Femur (tissue), 1 donor: ENCODE data around the gene PCDHB15.

ENCODE experiments used
- DNase-seq: peaks from one replicate; pipeline ENCODE4 v3.0.0-alpha.2; 2017

PCDHB15 gene

DNA sequence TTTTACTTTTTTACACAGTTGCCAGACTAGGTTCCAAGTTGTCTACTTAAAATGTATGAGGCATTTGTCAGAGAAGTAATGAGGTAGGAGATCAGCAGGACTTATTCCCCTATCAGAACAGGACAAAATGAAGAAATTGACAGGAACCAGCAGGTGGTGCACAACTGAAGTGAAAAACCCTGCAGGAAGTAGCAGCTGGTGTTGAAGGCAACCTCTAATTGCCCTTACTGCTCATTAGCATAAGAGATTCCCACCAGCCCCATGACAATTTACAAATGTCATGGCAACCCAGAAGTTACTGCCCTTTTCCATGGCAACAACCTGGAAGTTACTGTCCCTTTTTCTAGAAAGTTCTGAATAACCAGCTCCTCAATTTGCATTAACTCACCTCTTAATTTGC lies 5.4 kb downstream of the PCDHB15 start:
- DNase-seq = no peak

- DNase-seq = no peak
Measured at GRCh38 chr5:141258464-141258863, 13.3 kb downstream of the PCDHB15 start.

DNA sequence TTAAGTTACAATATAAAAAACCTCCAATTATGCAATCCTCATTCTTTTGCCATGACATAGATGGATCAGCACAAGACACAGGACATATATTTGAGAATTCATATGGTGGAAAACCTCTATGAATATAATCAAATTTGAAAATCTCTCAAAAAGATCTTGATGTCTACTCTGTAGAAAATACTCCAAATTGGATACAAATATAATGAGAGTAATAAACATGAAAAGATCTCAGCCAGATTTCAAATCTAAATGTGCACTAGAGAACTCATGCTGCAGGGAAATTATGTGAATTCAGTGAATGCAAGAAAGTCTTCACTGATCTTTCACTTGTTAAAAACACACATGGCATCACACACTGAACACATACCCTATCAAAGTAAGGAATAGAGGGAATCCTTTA lies 13.8 kb downstream of the PCDHB15 start:
- DNase-seq = no peak

GRCh38 chr5:141260458-141261237 lies 15.5 kb downstream of the PCDHB15 start:
- DNase-seq = no peak

DNA sequence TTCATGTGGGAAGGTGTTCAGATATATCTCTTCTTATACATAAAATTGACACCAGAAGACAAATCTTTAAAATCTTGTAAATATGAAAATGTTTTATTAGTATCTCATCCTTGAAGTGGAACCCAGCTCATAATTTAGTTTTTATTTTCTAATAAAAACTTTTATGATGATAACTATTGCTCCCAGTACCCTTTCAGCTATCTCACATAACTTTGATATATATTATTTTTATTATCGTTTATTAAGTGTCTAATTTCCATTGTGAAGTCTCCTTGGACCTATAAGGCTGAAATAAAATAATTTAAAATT lies 16.0 kb downstream of the PCDHB15 start:
- DNase-seq = no peak

DNA sequence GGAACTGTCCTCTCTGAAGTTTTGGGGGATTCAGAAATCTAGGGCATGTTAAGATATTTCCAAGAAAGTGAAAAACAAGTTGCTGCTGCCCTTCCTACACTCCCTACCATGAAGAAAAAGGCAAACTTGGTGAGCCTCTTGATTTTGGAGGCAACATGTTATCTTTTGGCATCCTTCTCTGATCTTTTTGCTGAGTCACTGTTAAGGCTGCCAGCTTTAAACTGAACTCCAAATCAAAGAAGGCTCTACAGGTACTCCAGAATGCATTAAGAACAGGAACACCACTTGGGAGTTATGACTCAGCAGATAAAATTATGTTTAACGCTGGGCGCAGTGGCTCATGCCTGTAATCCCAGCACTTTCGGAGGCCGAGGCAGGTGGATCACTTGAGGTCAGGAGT lies 24.0 kb downstream of the PCDHB15 start:
- DNase-seq = no peak

DNA sequence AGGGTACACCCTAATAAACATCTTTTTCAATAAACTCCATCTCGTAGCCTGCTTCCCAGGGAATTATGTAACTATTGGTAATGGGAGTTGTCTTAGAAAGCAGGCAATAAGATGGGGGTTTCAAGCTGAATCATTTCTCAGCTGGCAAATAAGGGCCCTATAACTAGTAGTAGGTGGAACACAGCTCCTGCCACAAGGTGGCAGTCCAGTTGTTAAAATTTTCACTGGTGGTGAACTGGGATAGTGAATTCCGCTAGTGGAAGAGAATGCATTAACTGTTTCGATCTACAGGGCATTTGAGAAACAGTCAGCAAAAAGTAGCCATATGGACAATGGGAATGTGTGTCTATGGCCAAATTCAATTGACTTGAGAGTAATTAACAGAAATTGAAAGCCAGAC lies 27.7 kb downstream of the PCDHB15 start:
- no peak for DNase-seq

GRCh38 chr5:141298376-141298775 lies 53.2 kb downstream of the PCDHB15 start:
- DNase-seq = no peak
